ENCODE results near the gene GRIK4.

The GRIK4 gene

GRCh38 chr11:120988603-120989002 lies 477.1 kb downstream of the GRIK4 start:
- H3K4me1 ChIP-seq, result peaks cover 4% of the 10 kb centered on the region
- H3K36me3 ChIP-seq, result no peaks in the 10 kb centered on the region
- H3K4me3 ChIP-seq, result no peak overlapping the region
- TF ChIP-seq Cebpa-rat (IDR thresholded peaks at IDR 0.05), result no peak
- H3K4me2 ChIP-seq, result no peak overlapping the region
- H4K20me1 ChIP-seq, result no peaks in the 10 kb centered on the region
- H3K27me3 ChIP-seq, result no peaks in the 10 kb centered on the region
- no peaks in the 10 kb centered on the region for H3K9me3 ChIP-seq
- H3K27ac ChIP-seq, result no peak overlapping the region
- H3K9ac ChIP-seq, result no peak overlapping the region

DNA sequence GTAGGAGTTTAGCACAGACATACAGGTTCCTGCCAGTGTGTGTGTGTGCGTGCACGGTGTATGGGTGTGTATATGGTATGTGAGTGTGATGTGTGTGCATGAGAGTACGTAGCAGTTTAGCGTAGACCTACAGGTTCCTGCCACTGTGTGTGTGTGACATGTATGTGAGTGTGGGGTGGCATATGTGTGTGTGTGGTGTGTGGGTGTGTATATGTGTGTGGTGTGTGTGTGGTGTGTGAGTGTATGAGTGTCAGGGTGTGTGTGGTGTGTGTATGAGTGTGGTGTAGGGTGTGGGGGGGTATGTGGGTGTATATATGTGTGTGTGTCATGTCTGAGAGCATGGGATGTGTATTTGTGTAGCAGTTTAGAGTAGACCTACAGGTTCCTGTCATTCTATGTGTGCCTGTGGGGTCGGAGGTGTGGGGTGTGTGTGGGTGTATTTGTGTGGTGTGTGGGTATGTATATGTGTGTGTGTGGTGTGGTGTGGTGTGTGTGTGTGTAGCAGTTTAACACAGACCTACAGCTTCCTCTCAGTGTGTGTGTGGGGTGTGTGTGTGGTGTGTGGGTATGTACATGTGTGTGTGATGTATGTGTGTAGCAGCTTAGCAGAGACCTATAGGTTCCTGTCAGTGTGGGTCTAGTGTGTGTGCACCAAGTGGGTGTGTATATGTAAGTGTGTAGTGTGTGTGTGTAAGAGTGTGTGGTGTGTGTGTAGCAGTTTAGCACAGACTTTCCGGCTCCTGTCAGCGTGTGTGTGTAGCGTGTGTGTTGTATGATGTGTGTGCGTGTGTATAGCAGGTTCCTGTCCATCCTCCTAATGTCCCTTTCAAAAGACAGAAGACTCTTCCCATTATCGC lies 480.5 kb downstream of the GRIK4 start:
- no peak overlapping the region for H3K4me3 ChIP-seq
- peaks cover 7% of the 10 kb centered on the region for H3K4me1 ChIP-seq
- no peak overlapping the region for H3K27ac ChIP-seq
- no peaks in the 10 kb centered on the region for H3K27me3 ChIP-seq
- no peak overlapping the region for H3K4me2 ChIP-seq
- H3K9me3 ChIP-seq, result no peaks in the 10 kb centered on the region
- no peaks in the 10 kb centered on the region for H4K20me1 ChIP-seq
- TF ChIP-seq Cebpa-rat (IDR thresholded peaks at IDR 0.05), result no peak
- H3K36me3 ChIP-seq, result no peaks in the 10 kb centered on the region
- no peak overlapping the region for H3K9ac ChIP-seq

GRCh38 chr11:120994091-120994859 lies 482.7 kb downstream of the GRIK4 start:
- no peak overlapping the region for H3K4me2 ChIP-seq
- peaks cover 7% of the 10 kb centered on the region for H3K4me1 ChIP-seq
- no peak for TF ChIP-seq Cebpa-rat (IDR thresholded peaks at IDR 0.05)
- no peaks in the 10 kb centered on the region for H4K20me1 ChIP-seq
- H3K27me3 ChIP-seq, result no peaks in the 10 kb centered on the region
- H3K9ac ChIP-seq, result no peak overlapping the region
- no peak overlapping the region for H3K27ac ChIP-seq
- H3K36me3 ChIP-seq, result no peaks in the 10 kb centered on the region
- no peaks in the 10 kb centered on the region for H3K9me3 ChIP-seq
- no peak overlapping the region for H3K4me3 ChIP-seq

DNA sequence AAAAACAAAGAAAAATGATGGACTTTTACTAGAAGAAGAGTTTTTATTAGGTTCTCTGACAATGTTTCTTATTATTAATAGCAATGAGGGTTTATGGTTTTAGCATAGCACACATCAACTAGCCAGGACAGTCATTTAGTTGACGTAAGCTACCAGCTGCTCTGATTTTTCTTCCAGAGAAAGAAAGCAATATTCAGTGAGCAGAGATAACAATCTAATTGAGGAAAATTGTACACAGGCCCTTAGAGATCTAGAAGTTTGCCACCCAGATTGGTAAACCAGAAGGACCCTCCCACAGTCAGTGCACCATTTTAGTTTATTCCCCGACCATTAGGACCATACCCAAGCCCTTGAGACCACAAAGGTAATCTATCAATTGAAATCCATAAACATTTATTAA lies 483.6 kb downstream of the GRIK4 start:
- Histone ChIP-seq H4K20me1 (no peaks in the 10 kb centered on the region), H3K27me3 (no peaks in the 10 kb centered on the region), H3K9ac (no peak overlapping the region), H3K4me1 (peaks cover 7% of the 10 kb centered on the region), H3K4me3 (no peak overlapping the region), H3K27ac (no peak overlapping the region), H3K9me3 (no peaks in the 10 kb centered on the region), H3K36me3 (no peaks in the 10 kb centered on the region), H3K4me2 (no peak overlapping the region)
- TF ChIP-seq Cebpa-rat (IDR thresholded peaks at IDR 0.05), result no peak

DNA sequence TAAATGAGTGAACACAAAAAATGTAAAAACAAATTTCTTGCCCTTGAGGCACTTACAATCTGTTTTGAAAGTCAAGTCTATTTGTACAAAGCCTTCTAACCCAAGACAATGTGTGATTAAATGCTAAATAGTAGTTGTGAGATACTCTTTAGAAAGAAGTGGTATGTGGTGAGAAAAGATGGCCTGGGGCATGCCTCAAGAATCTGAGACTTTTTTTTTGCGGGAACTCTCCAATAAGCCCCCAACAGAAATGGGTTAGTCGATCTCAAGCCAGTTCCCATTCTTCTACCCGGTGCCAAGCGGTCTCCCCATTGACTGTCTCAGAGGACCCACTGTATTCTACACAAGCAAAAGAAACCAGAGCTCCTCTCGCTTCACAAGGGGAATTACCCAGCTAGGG lies 485.4 kb downstream of the GRIK4 start:
- Histone ChIP-seq H3K27ac (no peak overlapping the region), H3K36me3 (no peaks in the 10 kb centered on the region), H3K4me2 (no peak overlapping the region), H3K4me3 (no peak overlapping the region), H3K9me3 (no peaks in the 10 kb centered on the region), H3K9ac (no peak overlapping the region), H3K27me3 (no peaks in the 10 kb centered on the region), H4K20me1 (no peaks in the 10 kb centered on the region), H3K4me1 (peaks cover 7% of the 10 kb centered on the region)
- TF ChIP-seq Cebpa-rat (IDR thresholded peaks at IDR 0.05), result no peak

DNA sequence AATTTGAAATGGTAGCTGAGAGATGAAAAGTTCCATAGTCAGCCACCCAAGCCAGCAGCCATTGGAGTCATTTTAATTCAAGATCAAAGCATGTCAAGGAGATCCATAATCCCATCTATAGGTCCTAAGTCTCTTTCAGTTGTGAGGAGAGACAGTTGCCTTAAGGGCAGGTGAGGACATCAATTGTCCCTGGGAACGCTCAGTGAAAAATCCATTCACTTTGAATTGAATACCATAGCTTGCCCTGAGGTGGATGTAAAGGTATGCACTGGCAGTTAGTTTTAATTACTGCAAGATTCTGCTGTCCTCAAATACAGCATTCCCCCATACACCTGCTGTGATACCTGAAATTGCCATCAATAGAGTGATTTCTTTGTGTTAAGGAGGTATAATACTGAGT lies 487.0 kb downstream of the GRIK4 start:
- no peak overlapping the region for H3K4me3 ChIP-seq
- no peaks in the 10 kb centered on the region for H4K20me1 ChIP-seq
- no peak overlapping the region for H3K4me2 ChIP-seq
- H3K9ac ChIP-seq, result no peak overlapping the region
- H3K9me3 ChIP-seq, result no peaks in the 10 kb centered on the region
- peaks cover 7% of the 10 kb centered on the region for H3K4me1 ChIP-seq
- H3K27ac ChIP-seq, result no peak overlapping the region
- no peaks in the 10 kb centered on the region for H3K27me3 ChIP-seq
- TF ChIP-seq Cebpa-rat (IDR thresholded peaks at IDR 0.05), result no peak
- H3K36me3 ChIP-seq, result no peaks in the 10 kb centered on the region

DNA sequence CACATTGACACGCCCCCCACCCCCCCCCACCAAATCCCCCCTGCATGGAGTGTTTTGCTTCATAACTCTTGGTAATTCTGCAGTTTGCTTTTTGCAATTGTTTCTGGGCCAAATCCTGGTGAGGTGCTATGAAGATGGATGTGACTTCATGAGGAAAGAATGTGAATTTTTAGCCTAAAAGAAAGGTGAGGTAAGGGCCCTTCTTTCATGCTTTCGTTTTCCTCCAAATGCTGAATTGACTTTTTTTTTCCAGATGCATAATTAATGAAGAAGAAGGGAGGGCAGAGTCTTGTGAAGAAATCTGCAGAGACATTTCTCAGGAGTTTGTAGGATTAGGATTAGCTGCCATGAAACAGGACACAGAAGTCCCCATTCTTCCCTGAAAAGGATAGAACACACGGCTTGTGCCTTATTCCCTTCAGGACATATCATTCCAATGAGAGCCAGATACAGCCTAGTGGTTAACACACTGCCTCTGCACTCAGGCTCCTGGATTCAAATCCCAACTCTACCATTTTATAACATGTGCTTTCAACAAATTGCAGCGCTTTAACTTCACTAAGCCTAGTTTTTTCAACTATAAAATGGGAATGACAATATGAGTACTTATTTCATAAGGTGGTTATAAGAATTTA lies 492.8 kb downstream of the GRIK4 start:
- H4K20me1 ChIP-seq, result no peaks in the 10 kb centered on the region
- no peak overlapping the region for H3K4me2 ChIP-seq
- H3K4me3 ChIP-seq, result no peak overlapping the region
- H3K9ac ChIP-seq, result no peak overlapping the region
- no peak overlapping the region for H3K27ac ChIP-seq
- no peaks in the 10 kb centered on the region for H3K4me1 ChIP-seq
- TF ChIP-seq Cebpa-rat (IDR thresholded peaks at IDR 0.05), result no peak
- no peaks in the 10 kb centered on the region for H3K36me3 ChIP-seq
- peaks cover 11% of the 10 kb centered on the region for H3K9me3 ChIP-seq
- no peaks in the 10 kb centered on the region for H3K27me3 ChIP-seq

GRCh38 chr11:121006922-121007321 lies 495.4 kb downstream of the GRIK4 start:
- peaks cover 11% of the 10 kb centered on the region for H3K9me3 ChIP-seq
- H3K4me2 ChIP-seq, result no peak overlapping the region
- H3K27me3 ChIP-seq, result no peaks in the 10 kb centered on the region
- H3K9ac ChIP-seq, result no peak overlapping the region
- no peak for TF ChIP-seq Cebpa-rat (IDR thresholded peaks at IDR 0.05)
- H3K4me1 ChIP-seq, result no peaks in the 10 kb centered on the region
- H4K20me1 ChIP-seq, result no peaks in the 10 kb centered on the region
- no peak overlapping the region for H3K4me3 ChIP-seq
- H3K27ac ChIP-seq, result no peak overlapping the region
- H3K36me3 ChIP-seq, result no peaks in the 10 kb centered on the region

- Histone ChIP-seq H3K36me3 (no peaks in the 10 kb centered on the region), H3K4me1 (no peaks in the 10 kb centered on the region), H3K9me3 (peaks cover 11% of the 10 kb centered on the region), H3K4me2 (no peak overlapping the region), H3K9ac (no peak overlapping the region), H4K20me1 (no peaks in the 10 kb centered on the region), H3K4me3 (no peak overlapping the region), H3K27ac (no peak overlapping the region), H3K27me3 (no peaks in the 10 kb centered on the region)
- no peak for TF ChIP-seq Cebpa-rat (IDR thresholded peaks at IDR 0.05)
These were observed 497.0 kb downstream of the GRIK4 start for GRCh38 chr11:121008551-121008950.

GRCh38 chr11:121012091-121012490 lies 500.5 kb downstream of the GRIK4 start:
- Histone ChIP-seq H3K9ac (no peak overlapping the region), H4K20me1 (no peaks in the 10 kb centered on the region), H3K4me3 (no peak overlapping the region), H3K27me3 (no peaks in the 10 kb centered on the region), H3K27ac (no peak overlapping the region), H3K4me2 (no peak overlapping the region), H3K9me3 (no peaks in the 10 kb centered on the region), H3K4me1 (no peaks in the 10 kb centered on the region), H3K36me3 (no peaks in the 10 kb centered on the region)
- no peak for TF ChIP-seq Cebpa-rat (IDR thresholded peaks at IDR 0.05)
